IMR-90 (cell line): Measurements from ENCODE around the gene HOXD10. TPM values are rescaled to one million over a fixed set of nuclear protein-coding genes. Genes with fewer than 3 reads are reported as not detected.

Source experiments
- ATAC-seq: fragments of 200-7000 bp; cut with Tn5 transposase; 2 replicates; pipeline ENCODE4 v1.9.1; 2020; ENCODE audit warnings: low read depth, mild to moderate bottlenecking, moderate library complexity
- BruUV-seq: library from RNA; stranded (reverse); fragments of 400-500 nt; replicated peaks from 2 replicates; lab custom pipeline; 2021; lab: Mats Ljungman, UMichigan
- CTCF ChIA-PET: fragments of 300-600 bp; formaldehyde crosslinking; extraction: SDS; loops from one replicate; lab custom pipeline; 2021; ENCODE audit warnings: antibody characterized with exemption; lab: Yijun Ruan, JAX
- POLR2A ChIA-PET: fragments of 300-600 bp; sonication (Branson Sonifier 250); formaldehyde crosslinking; loops from one replicate; lab custom pipeline; 2022; ENCODE audit warnings: antibody characterized with exemption; ENCODE audit not compliant: unreplicated experiment; lab: Charles Lee
- DNase-seq: peaks from one replicate; pipeline ENCODE4 v3.0.0; 2013
- H2AFZ ChIP-seq: replicated peaks from 2 replicates; pipeline ENCODE3; 2013; ENCODE audit warnings: low read length, mild to moderate bottlenecking; ENCODE audit not compliant: poor library complexity
- H2AK5ac ChIP-seq: 2 replicates; pipeline ENCODE4 v1.6.1; 2013; ENCODE audit warnings: low read depth, low read length, inconsistent platforms
- H2AK9ac ChIP-seq: replicated peaks from 2 replicates; pipeline ENCODE3; 2013; ENCODE audit warnings: mild to moderate bottlenecking, low read depth, low read length, moderate library complexity; ENCODE audit not compliant: poor library complexity
- H2BK120ac ChIP-seq: 2 replicates; pipeline ENCODE4 v1.6.1; 2013; ENCODE audit warnings: low read depth, low read length, inconsistent platforms
- H2BK15ac ChIP-seq: 3 replicates; pipeline ENCODE4 v1.6.1; 2013; ENCODE audit warnings: low read depth, low read length, inconsistent platforms
- H2BK20ac ChIP-seq: 2 replicates; pipeline ENCODE4 v1.6.1; 2013; ENCODE audit warnings: low read depth, mild to moderate bottlenecking, inconsistent platforms, low read length, moderate library complexity
- H2BK5ac ChIP-seq: 2 replicates; pipeline ENCODE4 v1.6.1; 2013; ENCODE audit warnings: mild to moderate bottlenecking, low read depth, low read length, inconsistent platforms; ENCODE audit not compliant: poor library complexity, severe bottlenecking
- H3K14ac ChIP-seq: replicated peaks from 2 replicates; pipeline ENCODE4 v1.6.1; 2013; ENCODE audit warnings: low read depth, low read length, inconsistent platforms
- H3K18ac ChIP-seq: 2 replicates; pipeline ENCODE4 v1.6.1; 2013; ENCODE audit warnings: low read depth, low read length, control low read depth
- H3K23ac ChIP-seq: 2 replicates; pipeline ENCODE4 v1.6.1; 2013; ENCODE audit warnings: low read depth, low read length, inconsistent platforms
- H3K27ac ChIP-seq: 2 replicates; pipeline ENCODE4 v1.5.1; 2013; ENCODE audit warnings: mild to moderate bottlenecking, control low read depth, low read length; ENCODE audit not compliant: insufficient read depth
- H3K27me3 ChIP-seq: 2 replicates; pipeline ENCODE4 v1.6.1; 2013; ENCODE audit warnings: low read length; ENCODE audit not compliant: control insufficient read depth, insufficient read depth
- H3K36me3 ChIP-seq: 2 replicates; pipeline ENCODE4 v1.6.1; 2013; ENCODE audit warnings: low read length, mixed read lengths; ENCODE audit not compliant: control insufficient read depth, insufficient read depth
- H3K4ac ChIP-seq: 2 replicates; pipeline ENCODE4 v1.6.1; 2013; ENCODE audit warnings: low read depth, low read length, inconsistent platforms
- H3K4me1 ChIP-seq: 2 replicates; pipeline ENCODE4 v1.6.1; 2013; ENCODE audit warnings: low read length, mixed read lengths; ENCODE audit not compliant: control insufficient read depth, insufficient read depth
- H3K4me2 ChIP-seq: 2 replicates; pipeline ENCODE4 v1.6.1; 2013; ENCODE audit warnings: low read depth, mild to moderate bottlenecking, control low read depth, low read length, moderate library complexity
- H3K4me3 ChIP-seq: 2 replicates; pipeline ENCODE4 v1.5.1; 2013; ENCODE audit warnings: low read depth, mild to moderate bottlenecking, control low read depth, low read length, moderate library complexity; ENCODE audit not compliant: insufficient read depth
- H3K56ac ChIP-seq: 2 replicates; pipeline ENCODE4 v1.6.1; 2013; ENCODE audit warnings: low read length, inconsistent platforms; ENCODE audit not compliant: insufficient read depth; ENCODE audit errors: extremely low read depth
- H3K79me1 ChIP-seq, 2 experiments: 2 replicates each; pipeline ENCODE4 v1.6.1; 2013; ENCODE audit warnings: low read length in 2 of 2, inconsistent platforms in 1 of 2, low read depth in 1 of 2
- H3K9ac ChIP-seq: 2 replicates; pipeline ENCODE4 v1.6.1; 2013; ENCODE audit warnings: low read depth, low read length, control low read depth
- H3K9me1 ChIP-seq: 2 replicates; pipeline ENCODE4 v1.6.1; 2013; ENCODE audit warnings: low read length, inconsistent platforms; ENCODE audit not compliant: insufficient read depth
- H3K9me3 ChIP-seq: 2 replicates; pipeline ENCODE4 v1.6.1; 2013; ENCODE audit warnings: low read length; ENCODE audit not compliant: control insufficient read depth, insufficient read depth
- H4K20me1 ChIP-seq: 2 replicates; pipeline ENCODE4 v1.6.1; 2013; ENCODE audit warnings: low read length, inconsistent platforms; ENCODE audit not compliant: insufficient read depth
- H4K5ac ChIP-seq: 2 replicates; pipeline ENCODE4 v1.6.1; 2013; ENCODE audit warnings: mild to moderate bottlenecking, low read depth, low read length, control low read depth
- H4K8ac ChIP-seq, 2 experiments: 2 replicates each; pipeline ENCODE4 v1.6.1; 2013; ENCODE audit warnings: low read depth in 2 of 2, low read length in 2 of 2, control low read depth in 1 of 2, inconsistent platforms in 1 of 2
- H4K91ac ChIP-seq: 2 replicates; pipeline ENCODE4 v1.6.1; 2013; ENCODE audit warnings: low read depth, low read length, inconsistent platforms; ENCODE audit not compliant: insufficient read depth
- ELK1 ChIP-seq: fragments of 150-350 bp; IDR thresholded peaks from 2 replicates; pipeline ENCODE4 v1.6.1; 2016; ENCODE audit warnings: low read depth, mild to moderate bottlenecking, low read length, moderate library complexity, borderline replicate concordance
- WGBS, 2 experiments: methylation state at CpG; one replicate each; pipeline versions ENCODE4 v1.1.5 to v1.1.7; 2013; ENCODE audit warnings: missing lambda C conversion rate in 2 of 2; ENCODE audit not compliant: insufficient read length in 1 of 2; ENCODE audit errors: extremely low coverage in 2 of 2; 5-methylcytosine and 5-hydroxymethylcytosine counted together
- dilution Hi-C: fragments of 300-500 bp; cut with HindIII; formaldehyde crosslinking; loops from one replicate; pipeline ENCODE4 v1.14.3; 2018; ENCODE audit warnings: low sequenced_read_pairs; ENCODE audit not compliant: unreplicated experiment
- in situ Hi-C: fragments of 300-500 bp; cut with MboI; formaldehyde crosslinking; loops from 3 replicates; pipeline ENCODE4 v1.14.3; 2019; ENCODE audit warnings: low sequenced_read_pairs, inconsistent platforms, mixed read lengths
- intact Hi-C: fragments of 100-400 bp; cut with micrococcal nuclease; formaldehyde crosslinking; loops from 2 replicates; pipeline ENCODE4 v1.10.0; 2022
- polyA plus RNA-seq, 3 experiments: library from polyadenylated mRNA; depleted of rRNA; stranded (reverse); fragments of >200 nt; gene quantifications; 2 replicates each; pipeline ENCODE4 v1.2.3, GENCODE V29; 2012; ENCODE audit warnings: low replicate concordance in 1 of 3
- total RNA-seq: library from RNA; depleted of rRNA; stranded (reverse); fragments of >200 nt; gene quantifications from 2 replicates; pipeline ENCODE4 v1.2.3, GENCODE V29; 2012

The HOXD10 gene
- total and polyA plus RNA-seq, 2 of the 4 experiments (the other 2 are of a cell fraction) = not detected

GRCh38 chr2:176128982-176129796 lies 12.6 kb downstream of the HOXD10 start, which contains the start of gene HOXD8:
TSS of gene HOXD8 (plus strand) at chr2:176129705. CDS start at chr2:176130367, 662 bp downstream.
- Histone ChIP-seq H3K56ac (no peak within 1 kb of the TSS), H4K91ac (no peak within 1 kb of the TSS), H4K8ac (no peak within 1 kb of the TSS), H3K9ac (no peak within 1 kb of the TSS), H3K23ac (no peak within 1 kb of the TSS; the same call in 1 of the 2 replicates), H3K14ac (no peak within 1 kb of the TSS), H3K9me3 (no peaks in the 10 kb centered on the region; the same call in none of the 2 replicates), H2BK5ac (no peak within 1 kb of the TSS), H3K4me3 (peak within 1 kb of the TSS; percentile 7; the same call in 1 of the 2 replicates), H2AK9ac (no peak within 1 kb of the TSS), H2BK120ac (no peak within 1 kb of the TSS), H4K20me1 (no peaks in the 10 kb centered on the region), H3K4me1 (no peaks in the 10 kb centered on the region), H2AFZ (peak within 1 kb of the TSS; percentile 70), H2BK15ac (no peak within 1 kb of the TSS), H2BK20ac (no peak within 1 kb of the TSS), H3K27ac (no peak within 1 kb of the TSS), H3K79me1 (no peaks in the 10 kb centered on the region), H3K9me1 (no peaks in the 10 kb centered on the region), H2AK5ac (no peak within 1 kb of the TSS), H3K4ac (no peak within 1 kb of the TSS), H3K36me3 (no peaks in the 10 kb centered on the region), H3K27me3 (peaks cover 87% of the 10 kb centered on the region), H4K5ac (no peak within 1 kb of the TSS), H3K4me2 (peak within 1 kb of the TSS; percentile 28; the same call in 1 of the 2 replicates), H3K18ac (no peak within 1 kb of the TSS)
- POLR2A ChIA-PET = no interaction called here
- CTCF ChIA-PET = interaction anchor here (3.0 to 3.7 kb wide), 2 partner anchors 425 to 1019 kb away, joined by 19 to 22 read pairs; no protein-coding TSS in a partner anchor
- ATAC-seq (peak; percentile 21), DNase-seq (peak; percentile 9)
- BruUV-seq = no TSS peak
- WGBS, 2 experiments = 0% methylated on average over 5 of the region's 64 CpGs; no CpG with 5 or more reads in 1 of the 2 experiments
- TF ChIP-seq ELK1 = no peak
- in situ Hi-C loops = loop anchor here (5.0 to 10.0 kb wide), 4 partner anchors 326 to 1026 kb away; no protein-coding TSS in a partner anchor
- intact Hi-C loops = no loop called here
- dilution Hi-C loops = no loop called here
